ENCODE measurements around the gene HBM.
"Not testable (repeated sequence)": the region's sequence is repeated elsewhere in the genome, so short reads cannot be mapped to it uniquely, and the experiment has no call there.

HBM gene

GRCh38 chr16:167122-167690, 1.4 kb downstream of the HBM start:
- Histone ChIP-seq H3K27ac (ENCODE audit: poor library complexity, severe bottlenecking) (no peak overlapping the region), H3K27me3 (ENCODE audit: insufficient read depth, poor library complexity, severe bottlenecking) (peaks cover 55% of the 10 kb centered on the region), H3K36me3 (ENCODE audit: low read depth) (no peaks in the 10 kb centered on the region), H3K4me3 (ENCODE audit: severe bottlenecking) (no peak overlapping the region), H3K9me3 (ENCODE audit: severe bottlenecking) (no peaks in the 10 kb centered on the region), H3K4me1 (ENCODE audit: insufficient read depth, poor library complexity, severe bottlenecking) (no peaks in the 10 kb centered on the region)
- ATAC-seq (ENCODE audit: low read depth) (no peak), DNase-seq (ENCODE audit: low spot score) (no peak)
- TF ChIP-seq CTCF (IDR thresholded peaks at IDR 0.05; ENCODE audit: poor library complexity, severe bottlenecking), result no peak

GRCh38 chr16:168424-168823, 2.6 kb downstream of the HBM start:
- no peak for DNase-seq (ENCODE audit: low spot score)
- no peak for TF ChIP-seq CTCF (IDR thresholded peaks at IDR 0.05; ENCODE audit: poor library complexity, severe bottlenecking)
- no peak overlapping the region for H3K27ac ChIP-seq (ENCODE audit: poor library complexity, severe bottlenecking)

GRCh38 chr16:169014-169413, 3.2 kb downstream of the HBM start:
- no peak overlapping the region for H3K27ac ChIP-seq (ENCODE audit: poor library complexity, severe bottlenecking)

More at GRCh38 chr16:168424-168823, 2.6 kb downstream of the HBM start:
- H3K9me3 ChIP-seq (ENCODE audit: severe bottlenecking), result no peaks in the 10 kb centered on the region
- H3K36me3 ChIP-seq (ENCODE audit: low read depth), result no peaks in the 10 kb centered on the region
- no peak overlapping the region for H3K4me3 ChIP-seq (ENCODE audit: severe bottlenecking)
- no peak for ATAC-seq (ENCODE audit: low read depth)
- peaks cover 58% of the 10 kb centered on the region for H3K27me3 ChIP-seq (ENCODE audit: insufficient read depth, poor library complexity, severe bottlenecking)
- H3K4me1 ChIP-seq (ENCODE audit: insufficient read depth, poor library complexity, severe bottlenecking), result no peaks in the 10 kb centered on the region

GRCh38 chr16:170088-170507, 4.3 kb downstream of the HBM start:
- H3K36me3 ChIP-seq (ENCODE audit: low read depth); DNase-seq (ENCODE audit: low spot score); H3K27ac ChIP-seq (ENCODE audit: poor library complexity, severe bottlenecking); H3K4me1 ChIP-seq (ENCODE audit: insufficient read depth, poor library complexity, severe bottlenecking); H3K4me3 ChIP-seq (ENCODE audit: severe bottlenecking); H3K9me3 ChIP-seq (ENCODE audit: severe bottlenecking): not testable (repeated sequence)
- H3K27me3 ChIP-seq (ENCODE audit: insufficient read depth, poor library complexity, severe bottlenecking), result peaks cover 66% of the 10 kb centered on the region
- peak; percentile 32; the same call in 1 of the 3 replicates for ATAC-seq (ENCODE audit: low read depth)

More at GRCh38 chr16:169014-169413, 3.2 kb downstream of the HBM start:
- DNase-seq (ENCODE audit: low spot score) (no peak), ATAC-seq (ENCODE audit: low read depth) (no peak)
- Histone ChIP-seq H3K4me1 (ENCODE audit: insufficient read depth, poor library complexity, severe bottlenecking) (no peaks in the 10 kb centered on the region), H3K36me3 (ENCODE audit: low read depth) (no peaks in the 10 kb centered on the region), H3K9me3 (ENCODE audit: severe bottlenecking) (no peaks in the 10 kb centered on the region), H3K27me3 (ENCODE audit: insufficient read depth, poor library complexity, severe bottlenecking) (peaks cover 60% of the 10 kb centered on the region), H3K4me3 (ENCODE audit: severe bottlenecking) (no peak overlapping the region)
- TF ChIP-seq CTCF (IDR thresholded peaks at IDR 0.05; ENCODE audit: poor library complexity, severe bottlenecking), result no peak

GRCh38 chr16:170788-171187, 5.0 kb downstream of the HBM start:
- H3K27me3 ChIP-seq (ENCODE audit: insufficient read depth, poor library complexity, severe bottlenecking), result peaks cover 66% of the 10 kb centered on the region
- H3K4me3 ChIP-seq (ENCODE audit: severe bottlenecking), result no peak overlapping the region
- no peaks in the 10 kb centered on the region for H3K36me3 ChIP-seq (ENCODE audit: low read depth)
- no peak for DNase-seq (ENCODE audit: low spot score)
- no peak for TF ChIP-seq CTCF (IDR thresholded peaks at IDR 0.05; ENCODE audit: poor library complexity, severe bottlenecking)
- H3K9me3 ChIP-seq (ENCODE audit: severe bottlenecking), result no peaks in the 10 kb centered on the region
- H3K4me1 ChIP-seq (ENCODE audit: insufficient read depth, poor library complexity, severe bottlenecking), result no peaks in the 10 kb centered on the region
- no peak for ATAC-seq (ENCODE audit: low read depth)
- H3K27ac ChIP-seq (ENCODE audit: poor library complexity, severe bottlenecking), result no peak overlapping the region

- not testable (repeated sequence) for DNase-seq (ENCODE audit: low spot score); H3K27ac ChIP-seq (ENCODE audit: poor library complexity, severe bottlenecking); H3K4me3 ChIP-seq (ENCODE audit: severe bottlenecking); ATAC-seq (ENCODE audit: low read depth); H3K9me3 ChIP-seq (ENCODE audit: severe bottlenecking); H3K4me1 ChIP-seq (ENCODE audit: insufficient read depth, poor library complexity, severe bottlenecking); H3K36me3 ChIP-seq (ENCODE audit: low read depth)
- peaks cover 55% of the 10 kb centered on the region for H3K27me3 ChIP-seq (ENCODE audit: insufficient read depth, poor library complexity, severe bottlenecking)
Observed at GRCh38 chr16:172374-172941, 6.7 kb downstream of the HBM start, which contains the start of gene HBA2. HBA2 (plus strand) TSS chr16:172876; CDS start chr16:172913, 37 bp downstream.

GRCh38 chr16:173211-173854, 7.6 kb downstream of the HBM start:
- H3K4me1 ChIP-seq (ENCODE audit: insufficient read depth, poor library complexity, severe bottlenecking); DNase-seq (ENCODE audit: low spot score); ATAC-seq (ENCODE audit: low read depth); H3K9me3 ChIP-seq (ENCODE audit: severe bottlenecking); H3K27ac ChIP-seq (ENCODE audit: poor library complexity, severe bottlenecking); H3K4me3 ChIP-seq (ENCODE audit: severe bottlenecking); H3K36me3 ChIP-seq (ENCODE audit: low read depth): not testable (repeated sequence)
- H3K27me3 ChIP-seq (ENCODE audit: insufficient read depth, poor library complexity, severe bottlenecking), result peaks cover 55% of the 10 kb centered on the region
